ENCODE measurements around the gene CENPX. TPM values are rescaled to one million over a fixed set of nuclear protein-coding genes. Genes with fewer than 3 reads are reported as not detected.
A peak's percentile ranks its signal among the peaks of the same experiment; 100 is the strongest.

CENPX gene
- total and polyA plus RNA-seq, 2 of the 13 experiments (the other 11 are each of a cell fraction or from before 2014, with no cell fraction given), result 92.7 to 170 TPM

GRCh38 chr17:82015311-82015971, 7.2 kb downstream of the CENPX start (continued):
- TF ChIP-seq ZNF318 (CRISPR knock-in tag; IDR thresholded peaks at IDR 0.05) (no peak), EED (CRISPR knock-in tag; IDR thresholded peaks at IDR 0.05) (no peak), NRL (CRISPR knock-in tag; IDR thresholded peaks at IDR 0.05; ENCODE audit: borderline replicate concordance) (peak; percentile 38; the same call in 1 of the 2 replicates), ZNF484 (CRISPR knock-in tag; IDR thresholded peaks at IDR 0.05; ENCODE audit: borderline replicate concordance, low read depth) (no peak), SMAD1 (CRISPR knock-in tag; IDR thresholded peaks at IDR 0.05; ENCODE audit: borderline replicate concordance, low read depth) (no peak), KAT2B (IDR thresholded peaks at IDR 0.05; ENCODE audit: borderline replicate concordance, low read depth, low read length) (no peak), CREB3 (CRISPR knock-in tag; IDR thresholded peaks at IDR 0.05) (no peak), WIZ (CRISPR knock-in tag; IDR thresholded peaks at IDR 0.05) (no peak), CENPBD1 (CRISPR knock-in tag; IDR thresholded peaks at IDR 0.05; ENCODE audit: borderline replicate concordance, low read depth) (no peak), ZNF562 (CRISPR knock-in tag; IDR thresholded peaks at IDR 0.05; ENCODE audit: borderline replicate concordance) (no peak), ZNF746 (CRISPR knock-in tag; IDR thresholded peaks at IDR 0.05) (peak; percentile 97), MXD4 (CRISPR knock-in tag; IDR thresholded peaks at IDR 0.05) (no peak), THAP8 (CRISPR knock-in tag; IDR thresholded peaks at IDR 0.05; ENCODE audit: borderline replicate concordance) (no peak), ZNF777 (CRISPR knock-in tag; IDR thresholded peaks at IDR 0.05) (no peak), ARNTL (CRISPR knock-in tag; IDR thresholded peaks at IDR 0.05) (no peak; the same call in 1 of the 2 replicates), STAG1 (CRISPR knock-in tag; IDR thresholded peaks at IDR 0.05) (peak; percentile 15; the same call in 1 of the 2 replicates)

Measured in HepG2 (cell line).